Measurements from ENCODE around the gene ANO6.

The ANO6 gene

GRCh38 chr12:45282411-45282810 lies 66.5 kb downstream of the ANO6 start:
- no peak for DNase-seq (ENCODE audit: low read depth)

GRCh38 chr12:45284096-45284901 lies 68.4 kb downstream of the ANO6 start:
- DNase-seq (ENCODE audit: low read depth) = no peak

GRCh38 chr12:45285717-45286116 lies 69.8 kb downstream of the ANO6 start:
- no peak for DNase-seq (ENCODE audit: low read depth)

- DNase-seq (ENCODE audit: low read depth) = no peak
Measured at GRCh38 chr12:45286621-45287020, 70.7 kb downstream of the ANO6 start.

GRCh38 chr12:45289245-45290215 lies 73.6 kb downstream of the ANO6 start:
- no peak for DNase-seq (ENCODE audit: low read depth)

- DNase-seq (ENCODE audit: low read depth) = no peak
Measured at GRCh38 chr12:45290216-45290605, 74.3 kb downstream of the ANO6 start.

- no peak for DNase-seq (ENCODE audit: low read depth)
Measured at GRCh38 chr12:45291518-45291917, 75.6 kb downstream of the ANO6 start.

GRCh38 chr12:45292486-45293195 lies 76.7 kb downstream of the ANO6 start:
- DNase-seq (ENCODE audit: low read depth) = no peak

GRCh38 chr12:45294906-45295305 lies 79.0 kb downstream of the ANO6 start:
- no peak for DNase-seq (ENCODE audit: low read depth)

- no peak for DNase-seq (ENCODE audit: low read depth)
Measured at GRCh38 chr12:45296046-45296586, 80.2 kb downstream of the ANO6 start.

- DNase-seq (ENCODE audit: low read depth) = no peak
Measured at GRCh38 chr12:45298047-45298446, 82.2 kb downstream of the ANO6 start.

- DNase-seq (ENCODE audit: low read depth) = no peak
Measured at GRCh38 chr12:45298721-45299692, 83.1 kb downstream of the ANO6 start.

GRCh38 chr12:45302621-45303369 lies 86.9 kb downstream of the ANO6 start:
- no peak for DNase-seq (ENCODE audit: low read depth)

- DNase-seq (ENCODE audit: low read depth) = no peak
Measured at GRCh38 chr12:45303945-45304344, 88.0 kb downstream of the ANO6 start.

- no peak for DNase-seq (ENCODE audit: low read depth)
Measured at GRCh38 chr12:45304514-45305178, 88.8 kb downstream of the ANO6 start.

- DNase-seq (ENCODE audit: low read depth) = no peak
Measured at GRCh38 chr12:45305907-45306306, 90.0 kb downstream of the ANO6 start.

- no peak for DNase-seq (ENCODE audit: low read depth)
Measured at GRCh38 chr12:45309836-45310626, 94.1 kb downstream of the ANO6 start.

- no peak for DNase-seq (ENCODE audit: low read depth)
Measured at GRCh38 chr12:45310627-45310968, 94.7 kb downstream of the ANO6 start.

GRCh38 chr12:45312012-45312411 lies 96.1 kb downstream of the ANO6 start:
- no peak for DNase-seq (ENCODE audit: low read depth)

Measured in stimulated activated CD8-positive, alpha-beta memory T cell treated with anti-CD3 and anti-CD28 coated beads, Interleukin-4, amount 100 ng/mL, for 24 hours (primary cell).